Neuronal stem cell (in vitro differentiated cells): ENCODE measurements around the gene ODF2.
"Not testable (repeated sequence)": the region's sequence is repeated elsewhere in the genome, so short reads cannot be mapped to it uniquely, and the experiment has no call there.

ENCODE experiments used
- DNase-seq: peaks from one replicate; pipeline ENCODE4 v3.0.0-alpha.2; 2013; ENCODE audit warnings: low spot score
- H2AFZ ChIP-seq: one replicate; pipeline ENCODE4 v1.6.1; 2013; ENCODE audit warnings: mild to moderate bottlenecking, low read length, inconsistent platforms
- H2AK5ac ChIP-seq: 2 replicates; pipeline ENCODE4 v1.6.1; 2013; ENCODE audit warnings: low read depth, mild to moderate bottlenecking, inconsistent platforms, low read length, moderate library complexity, mixed read lengths
- H2BK120ac ChIP-seq: 2 replicates; pipeline ENCODE4 v1.6.1; 2013; ENCODE audit warnings: low read depth, mild to moderate bottlenecking, inconsistent platforms, low read length, moderate library complexity, mixed read lengths
- H2BK12ac ChIP-seq: one replicate; pipeline ENCODE4 v1.6.1; 2013; ENCODE audit warnings: low read length, inconsistent platforms
- H2BK15ac ChIP-seq: 2 replicates; pipeline ENCODE4 v1.6.1; 2013; ENCODE audit warnings: mild to moderate bottlenecking, low read length, inconsistent platforms, mixed read lengths
- H2BK5ac ChIP-seq: one replicate; pipeline ENCODE4 v1.6.1; 2013; ENCODE audit warnings: inconsistent platforms, mild to moderate bottlenecking, low read length, moderate library complexity
- H3K14ac ChIP-seq: one replicate; pipeline ENCODE4 v1.6.1; 2013; ENCODE audit warnings: low read length, inconsistent platforms
- H3K18ac ChIP-seq: 2 replicates; pipeline ENCODE4 v1.6.1; 2013; ENCODE audit warnings: low read length, inconsistent platforms
- H3K23ac ChIP-seq: 2 replicates; pipeline ENCODE4 v1.6.1; 2013; ENCODE audit warnings: low read depth, mild to moderate bottlenecking, mixed read lengths, low read length, inconsistent platforms; ENCODE audit not compliant: poor library complexity
- H3K27ac ChIP-seq: replicated peaks from 3 replicates; pipeline ENCODE4 v1.5.1; 2013; ENCODE audit warnings: low read length, inconsistent platforms
- H3K27me3 ChIP-seq, 3 experiments: 2 replicates each; pipeline ENCODE4 v1.6.1; 2013; ENCODE audit warnings: low read length in 3 of 3, mild to moderate bottlenecking in 2 of 3, inconsistent platforms in 1 of 3, low read depth in 1 of 3, mixed read lengths in 1 of 3, moderate library complexity in 1 of 3; ENCODE audit not compliant: control insufficient read depth in 3 of 3, insufficient read depth in 3 of 3
- H3K36me3 ChIP-seq, 2 donors: replicated peaks in 1 of 2; 2 replicates each; pipeline ENCODE4 v1.6.1; 2013; ENCODE audit warnings: low read length in 2 of 2; ENCODE audit not compliant: control insufficient read depth in 2 of 2, insufficient read depth in 2 of 2
- H3K4ac ChIP-seq: 2 replicates; pipeline ENCODE4 v1.6.1; 2013; ENCODE audit warnings: inconsistent platforms, mild to moderate bottlenecking, low read length, moderate library complexity
- H3K4me1 ChIP-seq, 2 donors: 1 replicate in 1 of 2; 2 replicates in 1 of 2; pipeline ENCODE4 v1.6.1; 2013; ENCODE audit warnings: low read length in 2 of 2, low read depth in 1 of 2; ENCODE audit not compliant: control insufficient read depth in 2 of 2, insufficient read depth in 1 of 2
- H3K4me2 ChIP-seq: one replicate; pipeline ENCODE4 v1.6.1; 2013; ENCODE audit warnings: mild to moderate bottlenecking, low read length, inconsistent platforms; ENCODE audit not compliant: insufficient read depth, poor library complexity, severe bottlenecking
- H3K4me3 ChIP-seq, 2 donors: 2 replicates each; pipeline ENCODE4 v1.5.1; 2013; ENCODE audit warnings: low read length in 2 of 2, mild to moderate bottlenecking in 2 of 2, inconsistent platforms in 1 of 2, moderate library complexity in 1 of 2
- H3K79me1 ChIP-seq: one replicate; pipeline ENCODE4 v1.6.1; 2013; ENCODE audit warnings: low read depth, mild to moderate bottlenecking, inconsistent platforms, low read length, moderate library complexity
- H3K9ac ChIP-seq: one replicate; pipeline ENCODE4 v1.6.1; 2013; ENCODE audit warnings: mild to moderate bottlenecking, low read depth, low read length, inconsistent platforms; ENCODE audit not compliant: poor library complexity
- H3K9me3 ChIP-seq, 2 donors: replicated peaks in 1 of 2; 2 replicates each; pipeline versions ENCODE3 to v1.6.1; 2013; ENCODE audit warnings: low read length in 2 of 2, mild to moderate bottlenecking in 2 of 2, inconsistent platforms in 1 of 2, low read depth in 1 of 2, mixed read lengths in 1 of 2, moderate library complexity in 1 of 2; ENCODE audit not compliant: control insufficient read depth in 2 of 2, insufficient read depth in 1 of 2
- H4K8ac ChIP-seq: one replicate; pipeline ENCODE4 v1.6.1; 2013; ENCODE audit warnings: low read depth, mild to moderate bottlenecking, inconsistent platforms, low read length, moderate library complexity
- H4K91ac ChIP-seq: one replicate; pipeline ENCODE4 v1.6.1; 2013; ENCODE audit warnings: low read length, low read depth, mild to moderate bottlenecking, inconsistent platforms; ENCODE audit not compliant: poor library complexity
- WGBS, 2 donors: extraction: QIAGEN DNeasy Blood & Tissue Kit; methylation state at CpG; one replicate each; pipeline ENCODE4 v1.1.7; 2013; ENCODE audit warnings: missing lambda C conversion rate in 2 of 2, mixed read lengths in 1 of 2; ENCODE audit not compliant: insufficient read length in 2 of 2, insufficient replicate concordance in 1 of 2; ENCODE audit errors: extremely low coverage in 2 of 2; 5-methylcytosine and 5-hydroxymethylcytosine counted together

ODF2 gene

GRCh38 chr9:128499920-128500319 lies 44.1 kb downstream of the ODF2 start:
- H3K4me2 ChIP-seq: no peak overlapping the region
- no peak overlapping the region for H2BK5ac ChIP-seq
- no peaks in the 10 kb centered on the region for H3K27me3 ChIP-seq
- H3K14ac ChIP-seq: no peak overlapping the region
- peaks cover 31 to 78% of the 10 kb centered on the region in 2 donors for H3K36me3 ChIP-seq
- H3K27ac ChIP-seq: no peak overlapping the region
- no peaks in the 10 kb centered on the region for H3K9me3 ChIP-seq
- H4K8ac ChIP-seq: no peak overlapping the region
- H2BK15ac ChIP-seq: no peak overlapping the region
- H3K9ac ChIP-seq: no peak overlapping the region
- H3K23ac ChIP-seq: no peak overlapping the region
- no peak overlapping the region for H4K91ac ChIP-seq
- no peak overlapping the region for H2BK120ac ChIP-seq
- H3K79me1 ChIP-seq: peaks cover 2% of the 10 kb centered on the region
- H3K18ac ChIP-seq: no peak overlapping the region
- no peak overlapping the region for H2AK5ac ChIP-seq
- H2BK12ac ChIP-seq: no peak overlapping the region
- H3K4me3 ChIP-seq: no peak overlapping the region
- no peak overlapping the region for H2AFZ ChIP-seq
- DNase-seq: no peak
- WGBS, 2 donors: no CpG with 5 or more reads among the region's 15 CpGs
- no peak overlapping the region for H3K4ac ChIP-seq
- peaks cover 0 to 2% of the 10 kb centered on the region in 2 donors for H3K4me1 ChIP-seq

GRCh38 chr9:128503415-128503825 lies 47.6 kb downstream of the ODF2 start:
- not testable (repeated sequence) for H2BK5ac ChIP-seq, H2AK5ac ChIP-seq, H3K27me3 ChIP-seq, H2BK120ac ChIP-seq, H2AFZ ChIP-seq, H4K91ac ChIP-seq, H3K4me1 ChIP-seq, H3K23ac ChIP-seq, H3K9ac ChIP-seq, H4K8ac ChIP-seq, H3K4me3 ChIP-seq, H3K14ac ChIP-seq, H3K4me2 ChIP-seq, H3K18ac ChIP-seq, H2BK12ac ChIP-seq, H3K79me1 ChIP-seq, H3K27ac ChIP-seq, H2BK15ac ChIP-seq, H3K9me3 ChIP-seq, H3K4ac ChIP-seq, DNase-seq
- no CpG with 5 or more reads among the region's 14 CpGs for WGBS, 2 donors
- peaks cover 16 to 50% of the 10 kb centered on the region in 2 donors for H3K36me3 ChIP-seq

GRCh38 chr9:128503870-128504269 lies 48.1 kb downstream of the ODF2 start:
- DNase-seq: no peak
- H2AK5ac ChIP-seq: no peak overlapping the region
- peaks cover 13 to 50% of the 10 kb centered on the region in 2 donors for H3K36me3 ChIP-seq
- H4K8ac ChIP-seq: no peak overlapping the region
- H2BK120ac ChIP-seq: no peak overlapping the region
- no peak overlapping the region for H3K9ac ChIP-seq
- no peak overlapping the region for H4K91ac ChIP-seq
- peaks cover 4% of the 10 kb centered on the region in 2 donors for H3K4me1 ChIP-seq
- H3K9me3 ChIP-seq: no peaks in the 10 kb centered on the region
- peak overlapping the region in 1 of 2 donors; percentile 87 for H3K4me3 ChIP-seq
- no peak overlapping the region for H2BK15ac ChIP-seq
- H3K4me2 ChIP-seq: no peak overlapping the region
- H3K4ac ChIP-seq: no peak overlapping the region
- peaks cover 3% of the 10 kb centered on the region for H3K79me1 ChIP-seq
- no peak overlapping the region for H3K14ac ChIP-seq
- no peak overlapping the region for H2BK5ac ChIP-seq
- H2BK12ac ChIP-seq: no peak overlapping the region
- no CpG with 5 or more reads among the region's 11 CpGs for WGBS, 2 donors
- peak overlapping the region; percentile 93 for H2AFZ ChIP-seq
- H3K27ac ChIP-seq: no peak overlapping the region
- H3K27me3 ChIP-seq: no peaks in the 10 kb centered on the region
- no peak overlapping the region for H3K18ac ChIP-seq
- H3K23ac ChIP-seq: no peak overlapping the region

GRCh38 chr9:128504485-128505413 lies 48.9 kb downstream of the ODF2 start, which contains the start of gene GLE1:
Gene GLE1 (plus strand): TSS chr9:128504719. CDS start chr9:128504806, 87 bp downstream.
- H3K14ac ChIP-seq: peak within 1 kb of the TSS; percentile 32
- peak within 1 kb of the TSS; percentile 81 for H3K23ac ChIP-seq
- H3K27me3 ChIP-seq: no peaks in the 10 kb centered on the region
- no peak within 1 kb of the TSS for H2BK15ac ChIP-seq
- no peaks in the 10 kb centered on the region for H3K9me3 ChIP-seq
- no peak within 1 kb of the TSS for H2BK5ac ChIP-seq
- no peak within 1 kb of the TSS for H4K8ac ChIP-seq
- peak; percentile 92 for DNase-seq
- H2BK120ac ChIP-seq: no peak within 1 kb of the TSS
- peaks cover 3% of the 10 kb centered on the region for H3K79me1 ChIP-seq
- WGBS, 2 donors: no CpG with 5 or more reads among the region's 64 CpGs
- no peak within 1 kb of the TSS for H2AK5ac ChIP-seq
- peak within 1 kb of the TSS; percentile 76 for H3K4me2 ChIP-seq
- peak within 1 kb of the TSS; percentile 94 for H3K9ac ChIP-seq
- peak within 1 kb of the TSS; percentile 96 for H3K18ac ChIP-seq
- H2AFZ ChIP-seq: peak within 1 kb of the TSS; percentile 93
- H4K91ac ChIP-seq: no peak within 1 kb of the TSS
- H3K4me1 ChIP-seq: peaks cover 4% of the 10 kb centered on the region in 2 donors
- H3K4ac ChIP-seq: no peak within 1 kb of the TSS
- H3K27ac ChIP-seq: peak within 1 kb of the TSS; percentile 44
- peaks cover 9 to 50% of the 10 kb centered on the region in 2 donors for H3K36me3 ChIP-seq
- no peak within 1 kb of the TSS for H2BK12ac ChIP-seq
- H3K4me3 ChIP-seq: peak within 1 kb of the TSS; percentile 87 to 93
